ENCODE data around the gene GALNT13. TPM values are rescaled to one million over a fixed set of nuclear protein-coding genes. Genes with fewer than 3 reads are reported as not detected.

GALNT13 gene
- total RNA-seq, 1 experiment from 2014 or later, result not detected

GRCh38 chr2:154233231-154233630 lies 361.5 kb downstream of the GALNT13 start:
- no peak overlapping the region for H3K4me3 Mint-ChIP-seq (ENCODE audit: unreplicated experiment)
- no peaks in the 10 kb centered on the region for H3K9me3 ChIP-seq
- H3K36me3 Mint-ChIP-seq (ENCODE audit: insufficient read depth, unreplicated experiment), result no peaks in the 10 kb centered on the region
- no TSS peak for BruUV-seq (replicated peaks)
- no peak overlapping the region for H3K4me3 ChIP-seq (ENCODE audit: low read depth, low read length)
- H3K4me1 Mint-ChIP-seq (ENCODE audit: low read depth, unreplicated experiment), result no peaks in the 10 kb centered on the region
- no peaks in the 10 kb centered on the region for H3K4me1 ChIP-seq
- H3K27me3 Mint-ChIP-seq (ENCODE audit: insufficient read depth, unreplicated experiment), result no peaks in the 10 kb centered on the region
- TF ChIP-seq CTCF (IDR thresholded peaks at IDR 0.05; ENCODE audit: insufficient read depth in 1 of 2, low read depth in 1 of 2, low read length in 1 of 2, severe bottlenecking in 1 of 2, unreplicated experiment in 1 of 2), result no peak
- no peaks in the 10 kb centered on the region for H3K27me3 ChIP-seq (replicated peaks; ENCODE audit: control insufficient read depth, insufficient read depth, low read length)
- H3K27ac Mint-ChIP-seq (ENCODE audit: unreplicated experiment), result no peak overlapping the region
- no peaks in the 10 kb centered on the region for H3K36me3 ChIP-seq (ENCODE audit: control insufficient read depth, insufficient read depth, low read length)
- ChIA-PET CTCF (no interaction called here), POLR2A (no interaction called here)
- intact Hi-C loops (cut with micrococcal nuclease; ENCODE audit: unreplicated experiment), result loop anchor here (10.0 kb wide), 1 partner anchor 1602 kb away; no protein-coding TSS in a partner anchor
- DNase-seq, result no peak
- no peaks in the 10 kb centered on the region for H3K9me3 Mint-ChIP-seq (ENCODE audit: unreplicated experiment)

- Histone ChIP-seq H3K36me3 (ENCODE audit: control insufficient read depth, insufficient read depth, low read length) (no peaks in the 10 kb centered on the region), H3K4me1 (no peaks in the 10 kb centered on the region), H3K27me3 (replicated peaks; ENCODE audit: control insufficient read depth, insufficient read depth, low read length) (no peaks in the 10 kb centered on the region), H3K9me3 (no peaks in the 10 kb centered on the region), H3K4me3 (ENCODE audit: low read depth, low read length) (no peak overlapping the region)
- intact Hi-C loops (cut with micrococcal nuclease; ENCODE audit: unreplicated experiment), result loop anchor here (10.0 kb wide), 1 partner anchor 1597 kb away; no protein-coding TSS in a partner anchor
- Mint-ChIP-seq H3K4me3 (ENCODE audit: unreplicated experiment) (no peak overlapping the region), H3K9me3 (ENCODE audit: unreplicated experiment) (no peaks in the 10 kb centered on the region), H3K36me3 (ENCODE audit: insufficient read depth, unreplicated experiment) (no peaks in the 10 kb centered on the region), H3K27me3 (ENCODE audit: insufficient read depth, unreplicated experiment) (no peaks in the 10 kb centered on the region), H3K4me1 (ENCODE audit: low read depth, unreplicated experiment) (no peaks in the 10 kb centered on the region), H3K27ac (ENCODE audit: unreplicated experiment) (no peak overlapping the region)
- POLR2A ChIA-PET, result no interaction called here
- no peak for TF ChIP-seq CTCF (IDR thresholded peaks at IDR 0.05; ENCODE audit: insufficient read depth in 1 of 2, low read depth in 1 of 2, low read length in 1 of 2, severe bottlenecking in 1 of 2, unreplicated experiment in 1 of 2)
- BruUV-seq (replicated peaks), result no TSS peak
- CTCF ChIA-PET, result no interaction called here
- no peak for DNase-seq
These were observed 366.5 kb downstream of the GALNT13 start for GRCh38 chr2:154238252-154238651.

GRCh38 chr2:154240316-154240715 lies 368.6 kb downstream of the GALNT13 start:
- Histone ChIP-seq H3K4me3 (ENCODE audit: low read depth, low read length) (no peak overlapping the region), H3K4me1 (no peaks in the 10 kb centered on the region), H3K36me3 (ENCODE audit: control insufficient read depth, insufficient read depth, low read length) (no peaks in the 10 kb centered on the region), H3K9me3 (no peaks in the 10 kb centered on the region), H3K27me3 (replicated peaks; ENCODE audit: control insufficient read depth, insufficient read depth, low read length) (no peaks in the 10 kb centered on the region)
- TF ChIP-seq CTCF (IDR thresholded peaks at IDR 0.05; ENCODE audit: insufficient read depth in 1 of 2, low read depth in 1 of 2, low read length in 1 of 2, severe bottlenecking in 1 of 2, unreplicated experiment in 1 of 2), result no peak
- DNase-seq, result no peak
- H3K36me3 Mint-ChIP-seq (ENCODE audit: insufficient read depth, unreplicated experiment), result no peaks in the 10 kb centered on the region
- no peaks in the 10 kb centered on the region for H3K4me1 Mint-ChIP-seq (ENCODE audit: low read depth, unreplicated experiment)
- CTCF ChIA-PET, result no interaction called here
- intact Hi-C loops (cut with micrococcal nuclease; ENCODE audit: unreplicated experiment), result no loop called here
- H3K4me3 Mint-ChIP-seq (ENCODE audit: unreplicated experiment), result no peak overlapping the region
- H3K27me3 Mint-ChIP-seq (ENCODE audit: insufficient read depth, unreplicated experiment), result no peaks in the 10 kb centered on the region
- no peaks in the 10 kb centered on the region for H3K9me3 Mint-ChIP-seq (ENCODE audit: unreplicated experiment)
- no TSS peak for BruUV-seq (replicated peaks)
- no peak overlapping the region for H3K27ac Mint-ChIP-seq (ENCODE audit: unreplicated experiment)
- POLR2A ChIA-PET, result no interaction called here

Measured in Caco-2 (cell line).